PC-3 (cell line): ENCODE measurements around the gene FOXI2.

Experiments used
- EZH2 ChIP-seq: fragments of 300-600 bp; sonication (generic); IDR thresholded peaks from one replicate; pipeline ENCODE4 v1.6.1; 2017; ENCODE audit warnings: antibody characterized with exemption, mild to moderate bottlenecking, low read length; ENCODE audit not compliant: unreplicated experiment
- TF ChIP-seq, protein P1 (sequence below): fragments of 300-600 bp; sonication (generic); conservative IDR thresholded peaks from 2 replicates; pipeline ENCODE4 v1.5.1; 2017; ENCODE audit warnings: antibody characterized with exemption, low read depth, mild to moderate bottlenecking, low read length

DNA sequence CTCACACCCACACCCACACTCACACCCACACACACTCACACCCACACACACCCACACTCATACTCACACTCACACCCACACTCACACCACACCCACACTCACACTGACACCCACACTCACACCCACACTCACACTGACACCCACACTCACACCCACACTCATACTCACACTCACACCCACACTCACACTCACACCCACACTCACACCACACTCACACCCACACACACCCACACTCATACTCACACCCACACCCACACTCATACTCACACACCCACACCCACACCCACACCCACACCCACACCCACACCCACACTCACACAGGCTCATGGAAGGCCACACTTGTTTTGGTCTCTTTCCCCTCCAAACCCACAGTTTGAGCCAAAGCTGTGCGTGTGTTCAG, 2.9 kb downstream of the FOXI2 start:
- no peak for TF ChIP-seq EZH2
- TF ChIP-seq, protein P1, sequence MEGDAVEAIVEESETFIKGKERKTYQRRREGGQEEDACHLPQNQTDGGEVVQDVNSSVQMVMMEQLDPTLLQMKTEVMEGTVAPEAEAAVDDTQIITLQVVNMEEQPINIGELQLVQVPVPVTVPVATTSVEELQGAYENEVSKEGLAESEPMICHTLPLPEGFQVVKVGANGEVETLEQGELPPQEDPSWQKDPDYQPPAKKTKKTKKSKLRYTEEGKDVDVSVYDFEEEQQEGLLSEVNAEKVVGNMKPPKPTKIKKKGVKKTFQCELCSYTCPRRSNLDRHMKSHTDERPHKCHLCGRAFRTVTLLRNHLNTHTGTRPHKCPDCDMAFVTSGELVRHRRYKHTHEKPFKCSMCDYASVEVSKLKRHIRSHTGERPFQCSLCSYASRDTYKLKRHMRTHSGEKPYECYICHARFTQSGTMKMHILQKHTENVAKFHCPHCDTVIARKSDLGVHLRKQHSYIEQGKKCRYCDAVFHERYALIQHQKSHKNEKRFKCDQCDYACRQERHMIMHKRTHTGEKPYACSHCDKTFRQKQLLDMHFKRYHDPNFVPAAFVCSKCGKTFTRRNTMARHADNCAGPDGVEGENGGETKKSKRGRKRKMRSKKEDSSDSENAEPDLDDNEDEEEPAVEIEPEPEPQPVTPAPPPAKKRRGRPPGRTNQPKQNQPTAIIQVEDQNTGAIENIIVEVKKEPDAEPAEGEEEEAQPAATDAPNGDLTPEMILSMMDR: no peak
